Non-pigmented ciliary epithelial cell (primary cell): ENCODE measurements around the gene GJD4.

Experiments used
- DNase-seq: peaks from one replicate; pipeline ENCODE4 v3.0.0-alpha.2; 2010; ENCODE audit warnings: low read depth

GJD4 gene

GRCh38 chr10:35657621-35658020 is 52.5 kb downstream of the GJD4 start:
- no peak for DNase-seq
